HG03045 (cell line): ENCODE results near the gene TRPV2.
"Not testable (repeated sequence)": the region's sequence is repeated elsewhere in the genome, so short reads cannot be mapped to it uniquely, and the experiment has no call there.

ENCODE experiments used
- ATAC-seq: cut with Tn5 transposase; IDR thresholded peaks from one replicate; pipeline ENCODE4 v1.9.1; 2021; ENCODE audit warnings: mild to moderate bottlenecking, moderate library complexity; ENCODE audit not compliant: unreplicated experiment

Gene TRPV2

DNA sequence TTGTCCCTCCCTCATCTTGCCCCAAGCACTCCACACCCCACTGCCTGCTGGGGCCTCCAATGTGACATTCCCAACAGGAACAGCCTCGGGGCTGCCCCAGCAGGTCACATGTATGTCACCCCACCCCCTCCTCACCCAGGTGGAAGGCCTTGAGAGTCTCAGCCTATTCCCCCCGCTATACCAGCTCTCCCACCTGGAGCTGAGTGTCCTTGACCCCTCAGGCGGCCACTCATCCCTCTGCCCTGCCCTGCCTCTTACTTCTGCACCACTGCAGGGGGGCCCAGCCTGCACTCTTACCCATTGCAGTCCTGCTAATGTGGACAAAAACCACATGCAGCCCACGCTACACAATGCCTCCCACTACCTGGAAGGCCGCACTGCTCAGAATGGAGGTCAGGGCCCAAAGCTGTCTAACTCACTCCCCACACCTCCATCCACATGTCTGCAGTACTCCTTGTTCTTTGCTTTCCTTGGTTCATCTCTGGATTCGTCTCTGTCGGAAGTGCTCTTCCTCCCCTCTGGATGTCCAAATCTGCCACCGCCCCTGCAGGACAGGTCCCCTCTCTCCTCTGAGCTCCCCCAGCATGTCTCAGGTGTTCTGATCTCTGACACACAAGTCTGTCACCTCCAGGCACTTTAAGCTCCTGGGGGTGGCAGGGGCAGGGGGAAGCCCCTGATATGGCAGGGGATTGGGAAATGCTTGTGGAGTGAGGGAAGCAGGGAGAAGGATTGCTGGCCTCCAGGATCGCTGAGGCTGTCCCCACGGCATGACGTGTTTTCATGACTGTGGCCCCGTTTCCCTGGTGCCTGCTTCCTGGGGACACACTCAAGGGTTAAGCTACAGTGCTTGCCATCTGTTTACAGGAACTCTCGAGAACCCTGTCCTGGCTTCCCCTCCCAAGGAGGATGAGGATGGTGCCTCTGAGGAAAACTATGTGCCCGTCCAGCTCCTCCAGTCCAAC lies 20.8 kb downstream of the TRPV2 start:
- ATAC-seq: no peak

DNA sequence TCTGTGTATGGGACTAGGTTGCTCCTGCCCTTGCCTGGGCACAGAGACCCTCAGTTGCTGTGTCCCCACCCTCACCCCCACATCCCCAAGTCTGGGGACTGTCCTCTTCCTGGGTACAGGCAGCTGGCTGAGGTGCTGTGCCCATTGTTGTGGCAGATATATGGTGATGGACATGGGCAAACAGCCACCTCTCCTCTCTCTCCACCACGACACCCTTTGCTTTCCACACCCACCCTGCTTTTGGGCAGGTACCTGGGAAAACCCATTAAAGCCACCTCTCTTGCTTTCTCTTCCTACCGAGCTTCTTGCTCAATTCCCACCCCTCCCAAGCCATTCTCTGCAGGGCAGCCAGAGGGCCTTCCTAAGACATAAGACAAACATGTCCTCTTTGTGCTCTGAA lies 21.7 kb downstream of the TRPV2 start:
- no peak for ATAC-seq

DNA sequence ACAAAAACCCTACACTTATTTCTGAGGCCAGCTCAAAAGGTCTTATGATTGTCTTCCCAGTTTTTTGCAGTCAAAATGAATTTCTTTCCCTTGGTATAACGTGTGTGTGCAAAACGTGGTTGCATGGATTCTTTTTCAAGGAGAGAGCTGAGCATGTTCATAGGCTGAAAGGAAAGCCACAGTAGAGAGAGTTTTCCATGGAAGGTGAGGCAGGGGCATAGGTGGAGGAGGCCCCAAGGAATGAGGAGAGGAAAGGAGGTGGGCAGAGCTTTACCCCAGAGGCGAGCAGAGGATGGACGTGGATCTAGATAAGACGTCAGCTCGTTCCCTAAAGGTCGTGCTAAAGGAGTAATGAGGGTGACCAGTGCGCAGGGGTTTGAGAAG lies 22.8 kb downstream of the TRPV2 start:
- ATAC-seq: peak; percentile 8

DNA sequence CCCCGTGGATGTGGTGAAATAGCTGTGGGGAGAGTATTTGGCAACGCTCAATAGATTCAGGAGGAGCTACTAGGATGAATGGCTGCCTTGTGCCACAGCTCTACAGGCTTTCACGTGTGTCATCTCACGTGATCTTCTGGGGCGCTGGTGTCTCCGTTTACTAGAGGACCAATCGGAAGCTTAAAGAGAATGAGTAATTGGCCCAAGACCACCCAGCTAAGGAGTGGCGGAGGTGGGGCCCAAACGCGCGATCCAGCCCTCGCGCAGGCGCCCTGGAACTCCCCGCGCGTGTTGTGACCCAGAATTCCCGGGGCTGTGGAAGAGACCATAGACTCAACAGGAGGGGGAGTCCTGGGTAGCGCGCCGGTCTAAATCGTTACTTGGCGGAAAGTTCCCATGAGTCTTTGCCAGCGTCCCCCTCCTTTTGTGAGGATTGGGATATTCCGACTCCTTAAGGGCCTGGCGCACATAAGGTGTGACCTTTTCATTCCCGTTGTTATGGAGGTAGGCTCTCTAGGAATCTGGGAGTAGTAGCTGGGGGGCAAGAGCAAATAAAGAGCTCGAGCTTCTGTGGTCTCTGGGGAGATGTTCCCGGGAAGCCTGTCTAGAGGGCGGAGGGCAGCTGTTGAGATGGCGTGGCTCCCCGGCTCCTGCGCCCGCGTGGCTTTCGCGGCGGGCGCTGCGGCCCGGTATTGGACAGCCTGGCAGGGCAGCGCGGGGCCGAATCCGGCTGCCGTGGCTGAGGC lies 23.4 kb downstream of the TRPV2 start:
- ATAC-seq: peak; percentile 70

DNA sequence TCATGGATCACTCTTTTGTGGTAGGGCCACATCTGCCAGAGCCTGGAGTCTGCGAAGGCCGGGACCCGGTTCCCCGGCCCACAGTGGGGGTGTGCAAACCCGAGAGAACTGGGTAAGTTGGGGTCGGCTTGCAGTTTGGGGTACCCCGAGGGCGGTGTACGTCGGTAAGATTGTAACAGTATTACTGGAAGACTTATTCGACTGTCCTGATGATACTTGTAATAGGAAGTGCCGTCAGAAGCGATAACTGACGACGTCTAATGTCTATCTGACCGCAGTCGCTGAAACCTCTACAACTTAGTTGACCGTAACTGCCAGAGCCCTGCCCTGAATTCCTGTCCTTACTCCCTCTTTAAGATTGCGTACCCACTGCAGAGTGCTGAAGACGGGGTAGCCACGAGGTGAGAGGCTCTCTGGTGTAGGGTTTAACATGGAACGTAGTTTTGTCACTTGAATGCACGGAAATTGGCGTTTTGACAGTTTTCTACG lies 24.0 kb downstream of the TRPV2 start:
- ATAC-seq: no peak

DNA sequence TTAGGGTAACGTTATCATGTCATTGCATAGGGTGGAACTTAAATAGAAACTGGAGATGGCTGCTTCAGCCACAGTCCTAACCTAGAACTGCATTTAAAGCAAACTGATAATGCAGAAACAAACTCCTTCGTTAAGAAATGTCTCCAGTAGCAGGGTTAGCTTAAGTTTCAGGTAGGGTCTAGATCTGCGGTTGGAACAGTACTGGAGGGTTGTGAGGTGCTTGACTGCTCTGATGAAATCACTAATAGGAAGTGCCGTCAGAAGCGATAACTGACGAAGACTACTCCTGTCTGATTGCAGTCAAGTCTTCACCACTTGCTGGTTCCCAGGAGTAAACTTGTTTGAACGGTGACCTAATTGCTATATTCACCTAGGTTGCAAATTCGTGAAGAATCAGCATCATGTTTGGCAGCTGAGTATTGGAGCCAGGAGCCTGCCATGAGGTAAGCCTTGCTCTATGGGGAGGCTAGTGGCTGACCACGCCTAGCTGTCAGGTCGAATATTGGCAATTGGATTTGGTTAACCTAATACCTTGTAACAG lies 24.5 kb downstream of the TRPV2 start:
- no peak for ATAC-seq

DNA sequence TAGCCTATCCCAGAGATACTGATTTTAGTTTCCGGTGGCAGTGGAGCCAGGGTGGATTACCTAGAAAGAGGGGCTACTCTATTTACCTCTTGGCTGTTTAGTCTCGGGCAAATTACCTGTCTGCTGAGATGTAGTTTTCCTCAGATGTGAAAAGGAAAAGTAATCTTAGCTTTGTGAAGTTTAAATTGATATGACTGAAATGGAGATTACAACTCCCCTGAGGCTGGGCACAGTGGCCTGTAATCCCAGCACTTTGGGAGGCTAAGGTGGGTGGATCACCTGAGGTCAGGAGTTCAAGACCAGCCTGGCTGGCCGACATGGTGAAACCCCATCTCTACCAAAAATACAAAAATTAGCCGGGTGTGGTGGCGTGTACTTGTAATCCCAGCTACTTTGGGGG lies 25.0 kb downstream of the TRPV2 start:
- ATAC-seq: not testable (repeated sequence)

DNA sequence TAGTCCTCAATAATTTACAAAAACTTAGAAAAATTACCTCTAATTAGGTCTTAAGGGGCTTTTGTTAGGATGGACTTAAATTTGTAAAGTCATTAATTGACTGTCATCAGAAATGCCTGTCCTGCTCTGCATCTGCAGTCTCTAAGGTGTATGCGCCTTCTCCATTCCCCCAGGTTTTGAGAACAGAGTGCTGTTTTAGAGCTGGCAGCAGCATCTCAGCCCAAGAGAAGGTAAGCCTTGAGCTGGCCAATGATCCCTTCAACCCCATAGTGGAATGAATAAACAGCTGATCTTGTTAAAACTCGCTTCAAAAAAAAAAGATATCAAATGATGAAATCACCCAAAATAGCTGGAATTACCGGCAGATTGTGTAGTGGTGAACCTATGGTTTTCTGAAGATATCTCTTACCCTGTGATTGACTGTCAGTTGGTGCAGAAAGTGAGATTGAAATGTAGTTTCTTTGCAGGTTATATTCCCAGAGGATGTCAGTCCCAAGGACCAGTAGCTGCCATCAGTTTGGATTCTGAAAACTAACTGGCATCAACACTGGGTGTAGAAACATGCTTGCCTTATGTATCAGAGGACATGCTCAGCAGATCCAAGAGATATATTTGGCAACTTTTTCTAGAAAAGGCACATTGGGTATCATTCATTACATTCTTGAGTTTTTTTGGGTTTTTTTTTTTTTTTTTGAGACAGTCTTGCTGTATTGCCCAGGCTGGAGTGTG lies 25.7 kb downstream of the TRPV2 start:
- no peak for ATAC-seq

DNA sequence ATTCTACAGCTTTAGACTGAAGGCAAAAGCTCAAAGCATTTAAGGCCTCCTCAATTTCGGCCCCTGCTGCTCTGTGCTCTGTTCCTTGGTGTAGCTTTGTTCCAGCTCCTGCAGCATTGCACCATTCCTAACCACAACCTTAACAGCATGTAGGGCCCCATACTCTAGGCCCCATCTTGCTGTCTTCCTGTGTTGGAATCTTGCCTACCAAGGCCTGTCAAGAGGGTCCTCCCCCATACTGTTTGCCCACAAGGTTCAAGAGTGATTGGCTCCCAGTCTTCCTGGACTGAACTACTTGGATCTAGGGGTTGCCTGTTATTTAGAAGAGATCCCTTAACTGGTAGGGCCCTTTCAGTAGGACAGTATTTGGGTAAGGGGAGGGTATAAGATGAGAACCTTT lies 26.8 kb downstream of the TRPV2 start:
- ATAC-seq: no peak

DNA sequence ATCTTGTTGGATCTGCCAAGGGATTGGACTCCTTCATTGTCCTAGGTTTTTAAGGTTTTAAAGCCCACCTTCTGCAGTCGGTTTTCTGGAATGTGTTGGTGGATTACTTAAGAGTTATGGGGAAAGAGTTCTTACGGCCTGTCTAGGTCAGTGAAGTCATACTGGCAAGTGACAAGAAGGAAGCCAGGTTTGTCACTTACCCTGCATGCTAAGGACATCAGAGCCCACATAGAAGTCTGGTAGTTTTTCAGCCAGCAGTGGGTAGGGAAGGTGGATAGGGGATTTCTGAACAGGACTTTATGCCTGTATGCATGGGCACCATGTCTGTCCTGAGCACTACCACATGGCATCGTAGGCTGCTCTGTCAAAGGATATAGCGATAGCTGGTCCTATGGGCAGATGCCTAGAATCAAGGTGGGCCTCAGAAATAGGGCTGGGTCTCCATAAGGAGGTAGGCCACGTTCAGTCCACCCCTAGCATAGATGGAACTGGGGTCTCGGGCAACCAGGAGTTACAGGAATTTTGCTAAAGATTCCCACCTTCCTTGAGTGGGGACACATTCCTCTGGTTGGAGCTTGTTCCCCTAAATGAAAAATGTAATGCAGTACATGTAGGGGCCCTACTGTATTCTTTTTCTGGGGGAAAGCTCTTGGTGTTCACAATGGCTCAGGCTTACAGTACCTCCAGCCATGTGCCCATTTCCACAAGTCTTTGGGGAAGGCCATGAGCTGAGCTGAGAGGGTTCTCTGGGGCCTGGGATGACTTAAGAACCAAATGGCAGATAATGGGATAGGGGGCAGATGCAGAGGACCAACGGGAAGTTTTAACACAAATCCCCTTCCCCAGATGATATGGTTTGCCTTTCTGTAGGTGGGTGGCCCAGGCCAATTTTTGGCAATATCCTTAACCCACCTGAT lies 27.5 kb downstream of the TRPV2 start:
- ATAC-seq: no peak

DNA sequence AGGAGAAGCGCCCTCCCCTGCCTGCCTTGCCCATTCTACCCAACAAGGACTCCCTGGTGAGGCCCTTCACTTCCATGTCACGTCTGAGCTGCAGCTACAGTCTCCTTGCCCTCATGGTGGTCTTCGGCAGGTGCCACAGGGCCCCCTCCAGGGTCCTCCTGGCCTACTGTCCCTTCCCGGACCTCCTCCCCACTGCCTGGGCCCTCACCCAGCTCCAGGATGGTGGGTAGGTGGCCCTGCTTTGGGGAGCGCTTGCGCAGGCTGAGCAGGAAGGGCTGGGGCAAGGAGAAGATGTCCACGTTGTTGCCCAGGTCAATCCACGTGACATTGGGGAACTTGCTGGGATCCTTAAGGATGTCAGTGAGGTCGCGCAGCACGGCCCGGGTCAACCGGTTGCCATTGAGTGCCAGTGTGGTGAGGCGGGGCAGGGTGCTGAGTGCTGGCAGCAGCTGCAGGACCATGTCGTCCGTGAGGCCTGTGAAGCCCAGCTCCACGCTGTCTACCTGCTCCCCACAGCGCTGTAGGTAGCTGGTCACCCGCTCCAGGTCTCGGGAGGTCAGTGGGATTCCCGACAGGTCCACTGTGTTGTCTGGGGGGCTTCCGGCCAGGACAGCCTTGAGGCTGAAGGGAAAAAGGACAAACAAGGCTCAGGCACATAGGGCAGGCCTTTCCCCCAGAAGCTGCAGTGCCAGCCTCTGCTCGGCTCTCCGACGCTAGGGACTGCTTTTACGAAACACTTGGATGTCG lies 28.3 kb downstream of the TRPV2 start:
- ATAC-seq: no peak

DNA sequence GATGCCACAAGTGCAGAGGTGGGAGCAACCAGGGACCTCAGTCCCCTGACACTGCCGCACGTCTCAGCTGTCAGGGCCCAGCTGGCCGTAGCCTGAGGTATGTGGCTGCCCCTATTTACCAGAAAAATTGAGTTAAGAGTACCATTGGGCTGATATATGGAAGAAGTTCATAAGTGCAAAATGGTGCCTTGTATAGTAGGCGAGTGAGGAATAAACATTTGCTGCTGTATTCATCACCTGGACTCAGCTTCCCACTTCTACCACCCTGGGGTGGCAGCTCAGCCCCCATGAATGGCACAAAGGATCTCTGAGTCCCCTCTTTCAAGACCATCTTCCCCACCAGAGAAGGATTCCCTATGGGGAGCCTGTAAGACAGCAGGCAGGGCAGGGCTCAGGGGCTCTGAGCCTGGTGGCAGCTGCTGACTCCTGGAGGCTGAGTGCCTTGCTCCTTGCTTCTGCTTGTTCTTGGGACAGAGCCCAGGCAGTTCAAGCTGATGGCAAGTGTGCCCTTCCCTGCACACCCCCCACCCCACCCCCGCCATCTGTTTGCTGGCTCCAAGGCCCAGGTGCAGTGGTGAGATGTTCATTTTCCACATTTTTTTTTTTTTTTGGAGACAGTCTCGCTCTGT lies 29.0 kb downstream of the TRPV2 start:
- no peak for ATAC-seq

DNA sequence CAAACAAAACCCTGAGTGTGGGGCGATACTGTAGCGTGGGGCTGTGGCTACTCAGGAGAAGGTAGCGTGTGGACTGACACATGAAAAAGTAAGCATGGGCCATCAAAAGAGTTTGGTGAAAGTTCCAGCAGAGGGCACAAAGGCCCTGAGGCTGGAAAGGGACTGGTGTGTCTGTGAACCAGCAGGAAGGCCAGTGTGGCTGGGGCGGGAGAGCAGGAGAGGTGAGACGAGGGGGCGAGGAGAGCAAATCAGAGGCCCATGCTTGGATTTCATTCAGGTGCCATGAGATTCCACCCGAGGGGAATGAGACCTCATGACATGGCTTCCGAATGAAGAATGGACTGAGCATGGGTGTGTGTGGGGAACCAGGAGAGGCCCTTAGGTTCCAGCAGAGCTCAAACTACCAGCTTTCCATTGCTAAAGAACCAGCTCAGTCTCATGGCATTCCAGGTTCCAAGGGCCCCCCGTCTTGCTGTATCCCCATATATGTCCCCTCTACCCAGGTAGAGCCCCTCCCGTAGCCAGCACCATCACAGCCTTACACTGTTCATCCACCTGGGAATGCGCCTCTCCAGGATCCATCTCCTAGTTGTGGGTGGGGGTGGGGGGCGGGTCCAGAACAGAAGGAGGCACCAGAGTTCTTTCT lies 31.1 kb downstream of the TRPV2 start:
- ATAC-seq: no peak

DNA sequence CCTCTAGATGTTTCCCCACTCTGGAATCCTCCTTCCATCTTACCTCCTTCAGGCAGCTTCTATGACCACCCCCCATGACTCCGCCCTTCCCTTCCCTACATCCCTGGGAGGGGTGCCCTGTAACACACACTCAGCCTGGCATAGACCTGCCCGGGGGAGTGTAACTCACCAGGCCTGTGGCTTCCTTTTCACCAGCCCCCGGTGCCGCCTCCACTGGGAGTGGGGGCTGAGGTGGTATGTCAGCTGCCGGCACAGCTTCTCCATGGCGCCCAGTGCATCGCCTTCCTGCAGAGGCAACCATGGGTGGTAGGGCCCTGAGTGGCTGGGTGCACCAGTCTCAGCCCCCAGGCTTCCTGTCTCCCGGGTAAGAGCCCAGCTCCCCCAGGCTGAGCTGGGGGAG lies 32.3 kb downstream of the TRPV2 start:
- ATAC-seq: no peak

DNA sequence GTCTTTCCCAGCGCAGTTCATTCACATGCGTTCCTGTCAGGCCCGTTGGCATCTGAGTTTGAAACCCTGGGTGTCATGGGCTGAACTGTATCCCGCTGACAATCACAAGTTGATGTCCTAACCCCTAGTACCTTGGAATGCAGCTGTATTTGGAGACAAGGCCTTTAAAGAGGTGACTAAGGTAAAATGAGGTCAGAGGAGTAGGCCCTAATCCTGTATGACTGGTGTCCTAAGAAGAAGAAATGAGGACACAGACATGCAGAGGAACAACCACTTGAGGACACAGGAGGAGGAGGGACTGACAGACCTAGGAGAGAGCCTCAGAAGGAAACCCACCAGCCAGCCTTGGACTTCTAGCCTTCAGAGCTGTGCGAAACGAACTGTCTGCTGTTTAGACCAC lies 33.1 kb downstream of the TRPV2 start:
- ATAC-seq: no peak

DNA sequence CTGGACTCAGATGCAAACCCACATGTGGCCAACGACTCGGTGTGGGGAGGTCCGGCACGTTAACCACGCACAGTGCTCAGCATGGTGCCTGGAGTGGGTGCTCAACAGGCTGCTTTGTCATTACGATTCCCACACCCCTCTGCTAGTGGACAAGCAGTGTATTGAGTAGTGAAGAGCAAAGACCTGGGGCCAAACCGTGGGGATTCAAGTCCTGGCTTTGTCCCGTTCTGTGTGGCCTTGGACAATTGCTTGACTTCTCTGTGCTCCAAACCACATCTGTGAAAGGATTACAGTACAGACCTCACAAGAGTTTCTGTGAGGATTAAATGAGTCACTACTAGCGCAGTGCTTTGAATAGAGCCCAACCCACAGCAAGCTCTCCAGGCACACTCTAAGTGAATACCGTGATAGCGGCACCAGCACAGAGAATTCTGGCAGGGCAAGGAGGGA lies 33.8 kb downstream of the TRPV2 start:
- no peak for ATAC-seq

DNA sequence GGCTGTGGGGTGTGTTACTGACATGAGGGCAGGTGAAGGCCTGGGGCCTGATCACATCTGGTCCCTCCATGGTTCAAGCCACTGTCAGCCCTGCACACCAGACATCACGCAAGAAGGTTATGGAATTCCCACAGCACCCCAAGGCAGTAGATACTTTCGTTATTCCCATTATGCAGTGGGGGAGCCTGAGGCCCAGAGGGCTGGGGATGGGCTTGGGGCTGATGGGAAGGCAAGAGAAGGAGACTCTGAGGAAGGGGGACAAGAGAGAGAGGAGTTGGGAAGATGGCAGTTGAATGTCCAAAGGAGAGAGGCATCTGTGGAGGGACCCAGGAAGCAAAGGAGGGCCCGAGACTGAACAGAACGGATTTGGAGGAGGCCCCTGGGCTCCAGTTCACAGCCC lies 34.7 kb downstream of the TRPV2 start:
- no peak for ATAC-seq

DNA sequence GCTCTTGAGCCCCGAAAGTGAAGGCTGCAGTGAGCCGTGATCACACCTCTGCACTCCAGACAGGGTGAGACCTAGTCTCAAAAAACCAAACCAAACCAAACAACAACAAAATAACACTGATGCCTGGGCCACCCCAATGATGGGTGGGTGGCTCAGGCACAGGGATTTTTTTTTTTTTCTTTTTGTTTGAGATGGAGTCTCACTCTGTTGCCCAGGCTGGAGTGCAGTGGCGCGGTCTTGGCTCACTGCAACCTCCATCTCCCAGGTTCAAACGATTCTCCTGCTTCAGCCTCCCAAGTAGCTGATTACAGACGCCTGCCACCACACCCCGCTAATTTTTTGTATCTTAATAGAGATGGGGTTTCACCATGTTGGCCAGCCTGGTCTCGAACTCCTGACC lies 36.9 kb downstream of the TRPV2 start:
- ATAC-seq: not testable (repeated sequence)
